Tibial nerve (tissue), 4 donors: ENCODE measurements around the gene PEDS1. TPM values are rescaled to one million over a fixed set of nuclear protein-coding genes. Genes with fewer than 3 reads are reported as not detected.
A peak's percentile ranks its signal among the peaks of the same experiment; 100 is the strongest.
"Not testable (repeated sequence)": the region's sequence is repeated elsewhere in the genome, so short reads cannot be mapped to it uniquely, and the experiment has no call there.

Source experiments
- DNase-seq, 2 donors: peaks; one replicate each; pipeline ENCODE4 v3.0.0-alpha.2; 2019; ENCODE audit warnings: low spot score in 2 of 2
- H3K27ac ChIP-seq, 4 donors: fragments of 200-600 bp; sonication (generic) in 3 of 4; one replicate each; pipeline ENCODE4 v1.5.1; 2017 to 2019; ENCODE audit warnings: mild to moderate bottlenecking in 1 of 4
- H3K27me3 ChIP-seq, 2 donors: fragments of 200-600 bp; sonication (generic) in 1 of 2; one replicate each; pipeline versions ENCODE4 v1.5.1 to v1.6.0; 2017 to 2019
- H3K36me3 ChIP-seq, 3 donors: fragments of 200-600 bp; sonication (generic); one replicate each; pipeline ENCODE4 v1.5.1; 2018 to 2019
- H3K4me1 ChIP-seq, 4 donors: fragments of 200-600 bp; sonication (generic) in 3 of 4; one replicate each; pipeline ENCODE4 v1.5.1; 2017 to 2019
- H3K4me3 ChIP-seq, 4 donors: fragments of 200-600 bp; sonication (generic) in 3 of 4; one replicate each; pipeline ENCODE4 v1.5.1; 2017 to 2019; ENCODE audit warnings: mild to moderate bottlenecking in 1 of 4, moderate library complexity in 1 of 4
- H3K9me3 ChIP-seq, 4 donors: fragments of 200-600 bp; sonication (generic) in 3 of 4; one replicate each; pipeline ENCODE4 v1.5.1; 2017 to 2019
- EP300 ChIP-seq, 2 donors: sonication (generic); formaldehyde crosslinking; IDR thresholded peaks; one replicate each; pipeline ENCODE4 v1.6.1; 2017; ENCODE audit warnings: antibody characterized with exemption in 2 of 2, mild to moderate bottlenecking in 1 of 2
- POLR2A ChIP-seq, 2 donors: fragments of 450-650 bp; IDR thresholded peaks; one replicate each; pipeline ENCODE4 v1.6.1; 2017; ENCODE audit warnings: antibody characterized with exemption in 2 of 2, mild to moderate bottlenecking in 2 of 2, moderate library complexity in 2 of 2
- WGBS, 2 donors: methylation state at CpG; one replicate each; pipeline ENCODE4 v1.1.5; 2018; 5-methylcytosine and 5-hydroxymethylcytosine counted together
- total RNA-seq, 4 donors: library from RNA; depleted of rRNA; stranded (reverse); fragments of >200 nt; gene quantifications; one replicate each; pipeline ENCODE4 v1.1.0, GENCODE V29; 2016
- TF ChIP-seq, protein P1 (sequence below), 5 experiments: fragments of 200-600 bp in 3 of 5; fragments of 450-650 bp in 2 of 5; sonication (generic) in 3 of 5; IDR thresholded peaks; one replicate each; pipeline ENCODE4 v1.5.1; 2016 to 2019; ENCODE audit warnings: antibody characterized with exemption in 5 of 5, mild to moderate bottlenecking in 3 of 5, moderate library complexity in 2 of 5

Gene PEDS1
- total RNA-seq, 4 donors from 2014 or later, result 26.4 to 36.7 (median 35.5) TPM

DNA sequence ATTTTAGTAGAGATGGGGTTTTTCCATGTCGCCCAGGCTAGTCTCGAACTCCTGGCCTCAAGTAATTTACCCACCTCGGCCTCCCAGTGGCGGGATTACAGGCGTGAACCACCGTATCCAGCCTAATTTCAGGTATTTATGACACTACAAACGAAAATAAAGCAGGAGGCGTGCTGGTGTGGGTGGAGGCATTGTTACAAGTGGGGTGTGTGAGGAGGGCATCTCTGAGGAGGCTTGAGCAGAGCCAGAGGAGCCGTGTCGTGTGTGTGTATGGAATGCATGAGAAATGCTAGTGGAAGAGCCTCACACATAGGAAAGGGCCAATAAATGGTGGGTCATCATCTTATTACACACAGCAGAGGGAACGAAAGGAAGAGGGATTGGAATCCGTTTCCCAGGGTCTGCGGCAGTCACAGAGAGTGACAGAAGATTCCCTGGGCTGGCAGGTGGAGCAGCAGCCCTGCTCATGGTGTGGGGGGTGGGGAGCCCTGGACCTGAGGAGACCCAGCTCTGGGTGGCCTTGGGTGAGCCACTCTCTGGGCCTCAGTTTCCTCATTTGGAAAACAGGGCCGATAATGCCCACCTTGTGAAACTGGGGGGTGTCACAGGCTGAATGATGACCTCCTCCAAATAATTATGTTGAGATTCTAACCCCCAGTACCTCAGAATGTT lies 17.2 kb upstream of the PEDS1 start:
- Histone ChIP-seq H3K4me1 (peaks cover 0 to 32% (median 17%) of the 10 kb centered on the region in 4 donors), H3K27ac (no peak overlapping the region)
- no peak for DNase-seq

DNA sequence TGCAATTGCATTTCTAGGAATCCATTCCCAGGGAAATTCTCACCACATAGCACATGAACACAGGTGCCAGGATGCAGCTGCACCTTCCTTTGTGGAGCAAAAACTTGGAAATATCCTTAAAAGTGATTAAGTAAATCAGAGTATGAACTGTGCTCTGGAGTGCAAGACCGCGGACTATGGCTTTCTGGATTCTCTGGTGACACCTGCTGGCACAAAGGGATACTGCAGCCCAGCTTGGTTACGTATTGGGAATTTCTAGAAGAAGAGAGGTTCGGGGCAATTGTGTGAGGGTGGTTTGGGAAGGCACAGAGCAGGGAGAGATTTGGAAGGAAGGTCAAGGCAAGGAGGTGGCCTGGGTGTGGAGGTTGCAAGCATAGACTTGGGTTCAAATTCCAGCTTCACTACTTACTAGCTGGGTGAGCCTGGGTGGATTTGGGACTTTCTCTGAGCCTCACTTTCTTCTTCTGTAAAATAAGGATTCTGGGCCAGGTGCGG lies 15.9 kb upstream of the PEDS1 start:
- no peak overlapping the region for H3K27ac ChIP-seq

More for the DNA sequence above, 17.2 kb upstream of the PEDS1 start:
- WGBS, 2 donors, result 86 to 88% methylated on average over 14 of the region's 14 CpGs
- H3K9me3 ChIP-seq, result no peaks in the 10 kb centered on the region
- TF ChIP-seq EP300 (IDR thresholded peaks at IDR 0.05) (no peak), POLR2A (IDR thresholded peaks at IDR 0.05) (no peak)
- TF ChIP-seq, protein P1, sequence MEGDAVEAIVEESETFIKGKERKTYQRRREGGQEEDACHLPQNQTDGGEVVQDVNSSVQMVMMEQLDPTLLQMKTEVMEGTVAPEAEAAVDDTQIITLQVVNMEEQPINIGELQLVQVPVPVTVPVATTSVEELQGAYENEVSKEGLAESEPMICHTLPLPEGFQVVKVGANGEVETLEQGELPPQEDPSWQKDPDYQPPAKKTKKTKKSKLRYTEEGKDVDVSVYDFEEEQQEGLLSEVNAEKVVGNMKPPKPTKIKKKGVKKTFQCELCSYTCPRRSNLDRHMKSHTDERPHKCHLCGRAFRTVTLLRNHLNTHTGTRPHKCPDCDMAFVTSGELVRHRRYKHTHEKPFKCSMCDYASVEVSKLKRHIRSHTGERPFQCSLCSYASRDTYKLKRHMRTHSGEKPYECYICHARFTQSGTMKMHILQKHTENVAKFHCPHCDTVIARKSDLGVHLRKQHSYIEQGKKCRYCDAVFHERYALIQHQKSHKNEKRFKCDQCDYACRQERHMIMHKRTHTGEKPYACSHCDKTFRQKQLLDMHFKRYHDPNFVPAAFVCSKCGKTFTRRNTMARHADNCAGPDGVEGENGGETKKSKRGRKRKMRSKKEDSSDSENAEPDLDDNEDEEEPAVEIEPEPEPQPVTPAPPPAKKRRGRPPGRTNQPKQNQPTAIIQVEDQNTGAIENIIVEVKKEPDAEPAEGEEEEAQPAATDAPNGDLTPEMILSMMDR (IDR thresholded peaks at IDR 0.05), result no peak
- H3K4me3 ChIP-seq, result no peak overlapping the region
- H3K36me3 ChIP-seq, result no peaks in the 10 kb centered on the region
- H3K27me3 ChIP-seq, result no peaks in the 10 kb centered on the region

DNA sequence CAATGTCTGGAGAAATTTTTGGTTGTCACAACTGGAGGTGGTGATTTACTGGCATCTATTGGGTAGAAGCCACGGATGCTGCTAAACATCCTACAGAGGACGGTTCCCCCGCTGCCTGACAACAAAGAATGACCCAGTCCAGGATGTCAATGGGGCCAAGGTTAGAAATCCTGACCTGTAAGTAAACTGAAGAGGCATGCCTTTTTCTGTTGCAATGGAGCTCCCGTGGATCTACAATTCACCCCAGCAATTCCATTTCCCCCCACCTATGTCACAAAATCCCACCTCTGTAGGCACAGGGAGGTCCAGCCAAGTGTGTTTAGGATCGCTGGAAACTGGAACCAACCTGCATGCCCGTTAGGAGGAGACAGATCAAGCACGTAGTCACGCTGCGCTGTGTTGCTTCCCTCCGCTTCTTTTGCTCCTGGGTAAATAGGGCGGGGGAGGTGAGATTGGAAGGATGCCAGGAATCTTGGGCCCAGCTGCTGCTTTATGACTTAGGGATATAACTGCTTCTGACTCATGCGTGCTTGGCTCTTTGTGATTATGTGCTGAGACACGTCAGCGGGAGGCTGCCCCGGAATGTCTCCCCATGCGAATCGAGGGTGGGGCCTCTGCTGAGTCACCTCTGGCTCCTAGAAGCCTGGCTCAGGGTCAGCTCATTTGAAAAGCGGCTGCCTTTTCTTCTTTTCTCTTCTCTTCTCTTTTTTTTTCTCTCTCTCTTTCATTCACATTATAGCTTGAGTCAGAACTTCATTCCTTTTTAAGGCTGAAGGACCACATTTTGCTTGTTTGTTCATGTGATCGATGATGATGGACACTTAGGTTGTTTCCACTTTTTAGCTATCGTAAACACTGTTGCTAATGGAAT lies 12.4 kb upstream of the PEDS1 start:
- Histone ChIP-seq H3K4me3 (peak overlapping the region in 2 of 4 donors; percentile 16 to 36), H3K27ac (peak overlapping the region; percentile 30 to 91 (median 81)), H3K9me3 (no peaks in the 10 kb centered on the region), H3K36me3 (no peaks in the 10 kb centered on the region), H3K27me3 (no peaks in the 10 kb centered on the region), H3K4me1 (peaks cover 0 to 25% (median 14%) of the 10 kb centered on the region in 4 donors)
- peak; percentile 95 to 97 for DNase-seq
- WGBS, 2 donors, result 4 to 5% methylated on average over 20 of the region's 20 CpGs
- TF ChIP-seq POLR2A (IDR thresholded peaks at IDR 0.05), result peak in 1 of 2 donors; percentile 45
- TF ChIP-seq EP300 (IDR thresholded peaks at IDR 0.05), result peak; percentile 97 to 98
- TF ChIP-seq, protein P1 (IDR thresholded peaks at IDR 0.05), result peak in 1 of 5 experiments; percentile 20

More for the DNA sequence above, 15.9 kb upstream of the PEDS1 start:
- Histone ChIP-seq H3K9me3 (no peaks in the 10 kb centered on the region), H3K27me3 (no peaks in the 10 kb centered on the region), H3K4me1 (peaks cover 0 to 38% (median 21%) of the 10 kb centered on the region in 4 donors), H3K4me3 (no peak overlapping the region), H3K36me3 (no peaks in the 10 kb centered on the region)
- WGBS, 2 donors, result 21 to 22% methylated on average over 5 of the region's 5 CpGs
- peak; percentile 87 to 98 for DNase-seq
- TF ChIP-seq POLR2A (IDR thresholded peaks at IDR 0.05), result no peak
- TF ChIP-seq, protein P1 (IDR thresholded peaks at IDR 0.05), result peak; percentile 85 to 97 (median 91)
- peak in 1 of 2 donors; percentile 49 for TF ChIP-seq EP300 (IDR thresholded peaks at IDR 0.05)

DNA sequence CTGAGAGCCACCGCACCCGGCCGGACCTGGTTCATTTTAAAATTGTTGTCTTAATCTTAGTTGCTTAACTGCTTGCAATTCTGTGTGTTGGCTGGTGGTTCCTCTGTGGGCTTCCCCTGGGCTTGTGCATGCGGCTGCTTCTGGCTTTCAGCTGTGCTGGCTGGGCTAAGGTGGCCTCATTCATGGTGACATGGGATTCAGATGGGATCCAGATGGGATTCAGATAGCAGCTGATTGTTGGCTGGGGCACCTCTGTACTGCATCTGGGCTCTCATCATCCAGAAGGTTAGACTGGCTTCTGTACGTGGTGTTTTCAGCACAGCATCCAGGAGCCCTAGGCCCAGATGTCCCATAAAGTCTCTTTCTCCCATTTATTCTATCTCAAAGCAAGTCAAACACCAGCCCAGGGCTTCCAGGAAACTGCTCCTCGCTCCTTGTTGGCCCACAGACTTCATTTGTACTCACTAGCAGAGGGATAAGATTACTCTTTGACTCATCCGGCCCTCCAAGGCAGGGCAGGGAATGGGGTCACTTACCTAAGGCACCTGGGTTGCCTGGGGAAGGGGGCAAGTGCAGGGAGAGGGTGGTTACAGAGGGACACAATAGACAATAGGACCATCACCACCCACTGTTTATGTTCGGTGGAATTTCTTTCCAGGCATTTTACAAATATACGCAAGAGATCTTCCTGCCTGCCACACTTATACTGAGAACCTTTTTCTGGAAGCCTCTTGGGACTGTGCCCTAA lies 10.2 kb upstream of the PEDS1 start:
- DNase-seq, result peak; percentile 54 to 68
- peaks cover 0 to 25% (median 14%) of the 10 kb centered on the region in 4 donors for H3K4me1 ChIP-seq
- 51 to 60% methylated on average over 9 of the region's 9 CpGs for WGBS, 2 donors
- H3K4me3 ChIP-seq, result no peak overlapping the region
- no peaks in the 10 kb centered on the region for H3K9me3 ChIP-seq
- TF ChIP-seq POLR2A (IDR thresholded peaks at IDR 0.05) (no peak), EP300 (IDR thresholded peaks at IDR 0.05) (peak in 1 of 2 donors; percentile 77)
- TF ChIP-seq, protein P1 (IDR thresholded peaks at IDR 0.05), result no peak
- no peaks in the 10 kb centered on the region for H3K27me3 ChIP-seq
- H3K36me3 ChIP-seq, result no peaks in the 10 kb centered on the region
- peak overlapping the region in 2 of 4 donors; percentile 58 to 64 for H3K27ac ChIP-seq

DNA sequence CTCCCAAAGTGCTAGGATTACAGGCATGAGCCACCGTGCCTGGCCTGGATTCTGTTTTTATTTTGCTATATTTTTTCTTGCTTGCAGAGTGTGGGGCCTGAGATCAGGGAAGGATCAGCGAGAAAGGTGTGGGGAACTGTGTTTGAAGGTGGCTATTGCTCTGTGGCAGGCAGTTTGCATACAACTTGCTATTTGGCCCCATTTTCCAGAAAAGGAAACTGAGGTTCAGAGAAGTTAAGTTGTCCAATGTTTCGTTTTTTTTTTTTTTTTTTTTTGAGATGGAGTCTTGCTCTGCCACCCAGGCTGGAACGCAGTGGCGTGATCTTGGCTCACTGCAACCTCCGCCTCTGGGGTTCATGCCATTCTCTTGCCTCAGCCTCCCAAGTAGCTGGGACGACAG lies 8.0 kb upstream of the PEDS1 start:
- not testable (repeated sequence) for H3K36me3 ChIP-seq, H3K27me3 ChIP-seq, H3K4me3 ChIP-seq, H3K9me3 ChIP-seq, DNase-seq, H3K27ac ChIP-seq
- peaks cover 0 to 17% (median 8%) of the 10 kb centered on the region in 4 donors for H3K4me1 ChIP-seq
- WGBS, 2 donors, result 80 to 85% methylated on average over 7 of the region's 7 CpGs
